BJ (cell line): Measurements from ENCODE around the gene CCDC27. TPM values are rescaled to one million over a fixed set of nuclear protein-coding genes. Genes with fewer than 3 reads are reported as not detected.

Experiments
- CTCF ChIA-PET: fragments of 350-600 bp; formaldehyde crosslinking; extraction: SDS; loops from one replicate; lab custom pipeline; 2021; ENCODE audit warnings: antibody characterized with exemption, inconsistent platforms; lab: Yijun Ruan, JAX
- POLR2A ChIA-PET: fragments of 300-600 bp; sonication (Branson Sonifier 250); formaldehyde crosslinking; extraction: SDS; loops from one replicate; lab custom pipeline; 2021; ENCODE audit warnings: antibody characterized with exemption; lab: Charles Lee
- DNase-seq: peaks from one replicate; pipeline ENCODE4 v3.0.0-alpha.2; 2011; ENCODE audit warnings: low read depth
- H3K27me3 ChIP-seq: 2 replicates; pipeline ENCODE4 v1.6.0; 2011; ENCODE audit warnings: low read length; ENCODE audit not compliant: control insufficient read depth, insufficient read depth
- H3K36me3 ChIP-seq: 2 replicates; pipeline ENCODE4 v1.5.1; 2011; ENCODE audit warnings: low read length; ENCODE audit not compliant: control insufficient read depth, insufficient read depth
- H3K4me3 ChIP-seq: 2 replicates; pipeline ENCODE4 v1.5.1; 2011; ENCODE audit warnings: low read depth, mild to moderate bottlenecking, control low read depth, low read length
- polyA plus RNA-seq: library from polyadenylated mRNA; depleted of rRNA; stranded (reverse); fragments of >200 nt; gene quantifications from 2 replicates; pipeline ENCODE4 v1.2.3, GENCODE V29; 2011
- TF ChIP-seq, protein P1 (sequence below): IDR thresholded peaks from 2 replicates; pipeline ENCODE4 v1.5.1; 2011; ENCODE audit warnings: low read depth, mild to moderate bottlenecking, control low read depth, inconsistent platforms, low read length, moderate library complexity; ENCODE audit not compliant: insufficient read depth

Gene CCDC27
- polyA plus RNA-seq, 1 experiment, result not detected

DNA sequence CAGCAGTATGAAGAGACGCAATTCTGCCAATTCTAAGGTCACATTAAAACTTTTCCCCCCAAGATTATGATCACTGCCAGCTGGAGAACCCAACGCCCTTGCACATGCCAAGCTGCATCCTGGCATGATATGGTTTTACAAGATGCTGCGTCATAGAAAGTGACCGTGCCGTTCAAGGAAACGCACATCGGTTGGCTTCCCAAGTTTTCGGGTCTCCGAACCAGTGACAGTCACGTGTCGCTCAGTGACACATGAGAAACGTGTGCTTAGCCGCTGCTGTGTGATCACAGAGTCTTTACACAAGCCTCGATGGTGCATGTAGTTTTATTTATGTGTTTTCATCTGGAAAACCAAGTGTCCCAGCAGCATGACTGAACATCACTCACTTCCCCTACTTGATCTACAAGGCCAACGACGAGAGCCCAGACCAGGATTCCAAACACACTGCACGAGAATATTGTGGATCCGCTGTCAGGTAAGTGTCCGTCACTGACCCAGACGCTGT is 27.7 kb downstream of the CCDC27 start:
- Histone ChIP-seq H3K27me3 (no peaks in the 10 kb centered on the region), H3K36me3 (peaks cover 35% of the 10 kb centered on the region), H3K4me3 (no peak overlapping the region)
- TF ChIP-seq, protein P1, sequence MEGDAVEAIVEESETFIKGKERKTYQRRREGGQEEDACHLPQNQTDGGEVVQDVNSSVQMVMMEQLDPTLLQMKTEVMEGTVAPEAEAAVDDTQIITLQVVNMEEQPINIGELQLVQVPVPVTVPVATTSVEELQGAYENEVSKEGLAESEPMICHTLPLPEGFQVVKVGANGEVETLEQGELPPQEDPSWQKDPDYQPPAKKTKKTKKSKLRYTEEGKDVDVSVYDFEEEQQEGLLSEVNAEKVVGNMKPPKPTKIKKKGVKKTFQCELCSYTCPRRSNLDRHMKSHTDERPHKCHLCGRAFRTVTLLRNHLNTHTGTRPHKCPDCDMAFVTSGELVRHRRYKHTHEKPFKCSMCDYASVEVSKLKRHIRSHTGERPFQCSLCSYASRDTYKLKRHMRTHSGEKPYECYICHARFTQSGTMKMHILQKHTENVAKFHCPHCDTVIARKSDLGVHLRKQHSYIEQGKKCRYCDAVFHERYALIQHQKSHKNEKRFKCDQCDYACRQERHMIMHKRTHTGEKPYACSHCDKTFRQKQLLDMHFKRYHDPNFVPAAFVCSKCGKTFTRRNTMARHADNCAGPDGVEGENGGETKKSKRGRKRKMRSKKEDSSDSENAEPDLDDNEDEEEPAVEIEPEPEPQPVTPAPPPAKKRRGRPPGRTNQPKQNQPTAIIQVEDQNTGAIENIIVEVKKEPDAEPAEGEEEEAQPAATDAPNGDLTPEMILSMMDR, result no peak
- DNase-seq, result no peak
- ChIA-PET POLR2A (no interaction called here), CTCF (no interaction called here)

DNA sequence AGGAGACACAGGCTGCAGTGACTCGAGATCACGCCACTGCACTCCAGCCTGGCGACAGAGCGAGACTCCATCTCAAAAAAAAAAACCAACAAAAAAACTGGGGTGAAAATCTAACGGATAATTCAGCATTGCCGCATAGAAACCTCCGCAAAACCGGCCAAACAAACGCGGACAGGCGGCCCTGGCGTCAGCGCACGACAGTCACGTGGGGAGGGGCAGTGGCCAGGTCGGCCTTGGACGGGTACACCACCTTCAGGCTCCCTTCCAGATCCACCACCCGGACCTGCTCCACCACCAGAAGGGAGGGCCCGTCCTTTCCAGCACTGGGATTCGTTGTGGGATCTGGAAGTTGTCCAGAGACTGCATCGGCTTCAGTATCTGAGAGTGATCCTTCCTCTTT is 28.7 kb downstream of the CCDC27 start:
- no peak for DNase-seq
- Histone ChIP-seq H3K36me3 (peaks cover 37% of the 10 kb centered on the region), H3K27me3 (no peaks in the 10 kb centered on the region), H3K4me3 (no peak overlapping the region)
- POLR2A ChIA-PET, result no interaction called here
- TF ChIP-seq, protein P1, result no peak
- CTCF ChIA-PET, result no interaction called here

DNA sequence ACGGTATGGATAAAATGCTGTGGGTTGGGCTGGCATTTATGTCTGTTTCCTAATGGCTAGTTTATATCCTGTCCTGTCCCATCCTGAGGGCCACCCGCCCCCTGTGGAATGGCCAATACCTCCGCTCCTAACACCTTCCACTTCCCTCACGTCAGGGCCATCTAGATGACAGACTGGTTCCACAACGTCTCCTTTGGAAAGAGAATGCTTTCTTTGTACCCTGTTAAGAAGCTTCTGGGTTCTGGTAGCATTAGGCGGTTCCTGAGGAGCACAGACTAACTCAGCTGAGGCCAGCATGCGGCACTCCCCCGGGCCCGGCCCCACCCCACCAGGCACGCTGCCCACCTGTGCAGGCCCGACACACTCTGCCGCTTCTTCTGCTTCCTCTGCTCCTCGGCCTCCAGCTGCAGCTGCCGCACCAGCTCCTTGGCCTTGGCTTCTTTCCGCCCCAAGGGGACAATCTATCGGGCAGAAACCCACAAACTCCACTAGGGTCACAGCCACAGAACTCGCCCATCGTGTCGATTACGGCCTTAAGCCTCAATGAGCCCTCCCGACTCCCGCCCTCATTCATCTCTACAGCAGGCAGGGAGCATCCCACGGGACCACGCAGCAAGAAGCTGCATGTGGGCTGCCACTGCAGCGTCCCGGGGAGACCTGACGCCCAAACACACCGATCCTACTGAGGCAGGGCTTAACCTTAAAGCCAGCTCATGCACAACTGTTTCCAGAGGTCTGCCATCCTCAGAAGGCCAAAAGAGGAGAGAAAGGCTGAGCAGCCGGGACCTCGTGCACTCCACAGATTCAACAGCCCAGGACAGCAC is 31.6 kb downstream of the CCDC27 start:
- no peak overlapping the region for H3K4me3 ChIP-seq
- TF ChIP-seq, protein P1, result no peak
- H3K27me3 ChIP-seq, result no peaks in the 10 kb centered on the region
- DNase-seq, result no peak
- POLR2A ChIA-PET, result no interaction called here
- CTCF ChIA-PET, result interaction anchor here (1.2 to 2.4 kb wide), 3 partner anchors 10 to 59 kb away, joined by 4 to 7 read pairs (median 6); partner anchors contain the start of gene LRRC47
- H3K36me3 ChIP-seq, result peaks cover 52% of the 10 kb centered on the region

DNA sequence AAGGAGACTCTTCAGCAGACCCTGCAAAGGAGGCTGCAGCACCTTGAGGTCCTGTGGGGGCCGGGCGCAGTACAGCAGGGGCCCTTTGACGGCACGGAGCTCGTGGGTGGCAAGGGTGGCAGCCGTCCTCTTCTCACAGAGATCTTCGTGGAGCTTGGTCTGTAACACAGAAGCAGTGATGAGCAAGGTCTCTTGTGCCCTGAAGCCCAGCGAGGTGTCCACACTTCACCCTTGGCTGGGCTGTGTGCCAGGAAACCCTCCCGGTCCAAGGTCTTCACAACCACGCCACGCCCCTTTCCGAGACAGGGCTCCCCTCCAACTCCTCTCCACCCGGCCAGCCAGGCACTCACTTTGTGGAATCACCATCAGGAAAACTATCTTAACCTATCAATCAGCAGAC is 32.8 kb downstream of the CCDC27 start:
- CTCF ChIA-PET, result interaction anchor here (2.4 kb wide), 1 partner anchor 11 kb away, joined by 7 read pairs; the partner anchor contains the start of gene LRRC47

More for the DNA sequence above, 32.8 kb downstream of the CCDC27 start:
- no peak overlapping the region for H3K4me3 ChIP-seq
- POLR2A ChIA-PET, result interaction anchor here (0.6 kb wide), 1 partner anchor 1595 kb away, joined by 3 read pairs; no protein-coding TSS in a partner anchor
- TF ChIP-seq, protein P1, result no peak
- H3K27me3 ChIP-seq, result no peaks in the 10 kb centered on the region
- no peak for DNase-seq
- H3K36me3 ChIP-seq, result peaks cover 49% of the 10 kb centered on the region
